Measurements from ENCODE around the gene MIPOL1. TPM values are rescaled to one million over a fixed set of nuclear protein-coding genes. Genes with fewer than 3 reads are reported as not detected.
"Not testable (repeated sequence)": the region's sequence is repeated elsewhere in the genome, so short reads cannot be mapped to it uniquely, and the experiment has no call there.

The MIPOL1 gene
- total RNA-seq, 3 donors from 2014 or later (not counting 1 experiment from before 2014, with no cell fraction given): not detected

GRCh38 chr14:37213016-37213415 lies 15.3 kb downstream of the MIPOL1 start:
- no peak overlapping the region for H3K4me3 ChIP-seq (ENCODE audit: low read length)
- no peaks in the 10 kb centered on the region for H3K4me1 Mint-ChIP-seq
- DNase-seq (no peak), ATAC-seq (no peak)
- H3K27ac Mint-ChIP-seq: no peak overlapping the region
- H3K27me3 ChIP-seq (ENCODE audit: control insufficient read depth, insufficient read depth, low read length): no peaks in the 10 kb centered on the region
- H3K9me3 Mint-ChIP-seq: peaks cover 13 to 17% of the 10 kb centered on the region in 2 donors
- H3K27ac ChIP-seq (ENCODE audit: low read length): no peak overlapping the region
- H3K36me3 ChIP-seq (ENCODE audit: control insufficient read depth, insufficient read depth, low read length): no peaks in the 10 kb centered on the region
- no peaks in the 10 kb centered on the region for H3K36me3 Mint-ChIP-seq
- intact Hi-C loops (cut with micrococcal nuclease): no loop called here
- H3K4me3 Mint-ChIP-seq: no peak overlapping the region
- H3K27me3 Mint-ChIP-seq (ENCODE audit: low read depth in 2 of 2): no peaks in the 10 kb centered on the region
- no peaks in the 10 kb centered on the region for H3K4me1 ChIP-seq (ENCODE audit: control insufficient read depth, insufficient read depth, low read length)
- TF ChIP-seq CTCF (IDR thresholded peaks at IDR 0.05): no peak
- peaks cover 3% of the 10 kb centered on the region for H3K9me3 ChIP-seq (ENCODE audit: control insufficient read depth, insufficient read depth, low read length)

- Histone ChIP-seq H3K4me3 (ENCODE audit: low read length) (no peak overlapping the region), H3K4me1 (ENCODE audit: control insufficient read depth, insufficient read depth, low read length) (no peaks in the 10 kb centered on the region), H3K36me3 (ENCODE audit: control insufficient read depth, insufficient read depth, low read length) (no peaks in the 10 kb centered on the region), H3K9me3 (ENCODE audit: control insufficient read depth, insufficient read depth, low read length) (peaks cover 3% of the 10 kb centered on the region), H3K27ac (ENCODE audit: low read length) (no peak overlapping the region), H3K27me3 (ENCODE audit: control insufficient read depth, insufficient read depth, low read length) (no peaks in the 10 kb centered on the region)
- H3K4me1 Mint-ChIP-seq: no peaks in the 10 kb centered on the region
- intact Hi-C loops (cut with micrococcal nuclease): no loop called here
- no peaks in the 10 kb centered on the region for H3K27me3 Mint-ChIP-seq (ENCODE audit: low read depth in 2 of 2)
- TF ChIP-seq CTCF (IDR thresholded peaks at IDR 0.05): no peak
- peaks cover 12 to 17% of the 10 kb centered on the region in 2 donors for H3K9me3 Mint-ChIP-seq
- ATAC-seq: no peak
- WGBS (ENCODE audit: insufficient coverage): 79% methylated on average over 3 of the region's 3 CpGs
- H3K27ac Mint-ChIP-seq: no peak overlapping the region
- DNase-seq: no peak
- no peaks in the 10 kb centered on the region for H3K36me3 Mint-ChIP-seq
- H3K4me3 Mint-ChIP-seq: no peak overlapping the region
Observed at GRCh38 chr14:37215345-37215744, 17.6 kb downstream of the MIPOL1 start.

- DNase-seq: no peak
- Mint-ChIP-seq H3K4me1 (no peaks in the 10 kb centered on the region), H3K9me3 (peaks cover 5 to 7% of the 10 kb centered on the region in 2 donors), H3K27me3 (ENCODE audit: low read depth in 2 of 2) (no peaks in the 10 kb centered on the region), H3K4me3 (no peak overlapping the region), H3K36me3 (no peaks in the 10 kb centered on the region), H3K27ac (no peak overlapping the region)
- intact Hi-C loops (cut with micrococcal nuclease): no loop called here
- 90% methylated on average over 3 of the region's 3 CpGs for WGBS (ENCODE audit: insufficient coverage)
- Histone ChIP-seq H3K27ac (ENCODE audit: low read length) (no peak overlapping the region), H3K4me3 (ENCODE audit: low read length) (no peak overlapping the region), H3K36me3 (ENCODE audit: control insufficient read depth, insufficient read depth, low read length) (no peaks in the 10 kb centered on the region), H3K4me1 (ENCODE audit: control insufficient read depth, insufficient read depth, low read length) (no peaks in the 10 kb centered on the region), H3K27me3 (ENCODE audit: control insufficient read depth, insufficient read depth, low read length) (no peaks in the 10 kb centered on the region), H3K9me3 (ENCODE audit: control insufficient read depth, insufficient read depth, low read length) (no peaks in the 10 kb centered on the region)
- TF ChIP-seq CTCF (IDR thresholded peaks at IDR 0.05): no peak
- ATAC-seq: no peak
Observed at GRCh38 chr14:37221073-37221472, 23.3 kb downstream of the MIPOL1 start.

GRCh38 chr14:37223947-37224474 lies 26.3 kb downstream of the MIPOL1 start:
- Histone ChIP-seq H3K4me1 (ENCODE audit: control insufficient read depth, insufficient read depth, low read length) (no peaks in the 10 kb centered on the region), H3K36me3 (ENCODE audit: control insufficient read depth, insufficient read depth, low read length) (no peaks in the 10 kb centered on the region), H3K27ac (ENCODE audit: low read length) (no peak overlapping the region), H3K27me3 (ENCODE audit: control insufficient read depth, insufficient read depth, low read length) (no peaks in the 10 kb centered on the region), H3K4me3 (ENCODE audit: low read length) (no peak overlapping the region), H3K9me3 (ENCODE audit: control insufficient read depth, insufficient read depth, low read length) (no peaks in the 10 kb centered on the region)
- Mint-ChIP-seq H3K4me3 (no peak overlapping the region), H3K27me3 (ENCODE audit: low read depth in 2 of 2) (no peaks in the 10 kb centered on the region), H3K9me3 (peaks cover 5 to 7% of the 10 kb centered on the region in 2 donors), H3K27ac (no peak overlapping the region), H3K36me3 (no peaks in the 10 kb centered on the region), H3K4me1 (no peaks in the 10 kb centered on the region)
- DNase-seq (no peak), ATAC-seq (no peak)
- no peak for TF ChIP-seq CTCF (IDR thresholded peaks at IDR 0.05)
- 97% methylated on average over 3 of the region's 3 CpGs for WGBS (ENCODE audit: insufficient coverage)
- intact Hi-C loops (cut with micrococcal nuclease): no loop called here

- H3K27ac Mint-ChIP-seq; H3K4me3 ChIP-seq (ENCODE audit: low read length); H3K9me3 ChIP-seq (ENCODE audit: control insufficient read depth, insufficient read depth, low read length); H3K9me3 Mint-ChIP-seq; ATAC-seq; H3K27me3 ChIP-seq (ENCODE audit: control insufficient read depth, insufficient read depth, low read length); H3K36me3 Mint-ChIP-seq; H3K27me3 Mint-ChIP-seq (ENCODE audit: low read depth in 2 of 2); DNase-seq; H3K4me3 Mint-ChIP-seq; H3K36me3 ChIP-seq (ENCODE audit: control insufficient read depth, insufficient read depth, low read length); H3K4me1 ChIP-seq (ENCODE audit: control insufficient read depth, insufficient read depth, low read length); intact Hi-C loops (cut with micrococcal nuclease); H3K4me1 Mint-ChIP-seq; H3K27ac ChIP-seq (ENCODE audit: low read length): not testable (repeated sequence)
- WGBS (ENCODE audit: insufficient coverage): 95% methylated on average over 4 of the region's 4 CpGs
Observed at GRCh38 chr14:37225668-37226067, 27.9 kb downstream of the MIPOL1 start.
